ENCODE data around the gene TAF4B. TPM values are rescaled to one million over a fixed set of nuclear protein-coding genes. Genes with fewer than 3 reads are reported as not detected.
"Not testable (repeated sequence)": the region's sequence is repeated elsewhere in the genome, so short reads cannot be mapped to it uniquely, and the experiment has no call there.

The TAF4B gene
- total and polyA plus RNA-seq, 2 donors (not counting 1 experiment from before 2014, with no cell fraction given), result 10.5 to 16.1 TPM

GRCh38 chr18:26436176-26437051, 210.2 kb downstream of the TAF4B start:
- Histone ChIP-seq H2AFZ (ENCODE audit: insufficient read depth, low read depth, low read length, poor library complexity, severe bottlenecking) (no peak overlapping the region), H4K20me1 (ENCODE audit: control insufficient read depth, insufficient read depth, low read length, poor library complexity, severe bottlenecking) (no peaks in the 10 kb centered on the region), H3K79me2 (ENCODE audit: control insufficient read depth, insufficient read depth, low read length) (no peaks in the 10 kb centered on the region), H3K9ac (ENCODE audit: low read length) (no peak overlapping the region), H3K4me1 (ENCODE audit: control insufficient read depth in 2 of 2, insufficient read depth in 2 of 2, low read length in 2 of 2) (peaks cover 0 to 13% of the 10 kb centered on the region in 2 donors), H3K36me3 (replicated peaks in 1 of 2; ENCODE audit: control extremely low read depth in 1 of 2, control insufficient read depth in 1 of 2, extremely low read depth in 1 of 2, insufficient read depth in 2 of 2, low read length in 1 of 2) (no peaks in the 10 kb centered on the region), H3K9me3 (ENCODE audit: control extremely low read depth in 1 of 3, control insufficient read depth in 2 of 3, insufficient read depth in 1 of 3, low read length in 2 of 3) (no peaks in the 10 kb centered on the region), H3K27ac (ENCODE audit: low read length in 2 of 2) (no peak overlapping the region), H3K27me3 (replicated peaks in 1 of 4; ENCODE audit: control extremely low read depth in 1 of 4, control insufficient read depth in 3 of 4, insufficient read depth in 4 of 4, low read length in 3 of 4) (peaks cover 0 to 11% (median 0%) of the 10 kb centered on the region in 4 experiments), H3K4me3 (ENCODE audit: control extremely low read depth in 1 of 5, extremely low read depth in 1 of 5, insufficient read depth in 1 of 5, low read depth in 2 of 5, low read length in 4 of 5) (no peak overlapping the region), H3K4me2 (replicated peaks; ENCODE audit: low read depth, low read length, poor library complexity, severe bottlenecking) (no peak overlapping the region)
- ChIA-PET POLR2A (no interaction called here), CTCF (no interaction called here)
- intact Hi-C loops (cut with micrococcal nuclease), result no loop called here
- peaks cover 7% of the 10 kb centered on the region for H3K4me1 Mint-ChIP-seq
- H3K9me3 Mint-ChIP-seq (ENCODE audit: insufficient read depth), result no peaks in the 10 kb centered on the region
- H3K27ac Mint-ChIP-seq, result no peak overlapping the region
- TF ChIP-seq CTCF (IDR thresholded peaks at IDR 0.05), result no peak
- TF ChIP-seq EZH2 (IDR thresholded peaks at IDR 0.05; ENCODE audit: borderline replicate concordance, insufficient read depth, low read depth, low read length, poor library complexity, severe bottlenecking), result no peak
- no peak overlapping the region for H3K4me3 Mint-ChIP-seq
- ATAC-seq (ENCODE audit: low read depth) (no peak), DNase-seq (no peak)
- WGBS (ENCODE audit: insufficient coverage), result 95% methylated on average over 10 of the region's 11 CpGs
- peaks cover 11% of the 10 kb centered on the region for H3K27me3 Mint-ChIP-seq

- H3K9me3 Mint-ChIP-seq (ENCODE audit: insufficient read depth); DNase-seq; H3K4me3 ChIP-seq (ENCODE audit: control extremely low read depth in 1 of 5, extremely low read depth in 1 of 5, insufficient read depth in 1 of 5, low read depth in 2 of 5, low read length in 4 of 5); intact Hi-C loops (cut with micrococcal nuclease); H3K27ac Mint-ChIP-seq; H4K20me1 ChIP-seq (ENCODE audit: control insufficient read depth, insufficient read depth, low read length, poor library complexity, severe bottlenecking); H3K4me3 Mint-ChIP-seq; POLR2A ChIA-PET; H3K36me3 ChIP-seq (replicated peaks in 1 of 2; ENCODE audit: control extremely low read depth in 1 of 2, control insufficient read depth in 1 of 2, extremely low read depth in 1 of 2, insufficient read depth in 2 of 2, low read length in 1 of 2); H3K9me3 ChIP-seq (ENCODE audit: control extremely low read depth in 1 of 3, control insufficient read depth in 2 of 3, insufficient read depth in 1 of 3, low read length in 2 of 3); H2AFZ ChIP-seq (ENCODE audit: insufficient read depth, low read depth, low read length, poor library complexity, severe bottlenecking); CTCF ChIA-PET; ATAC-seq (ENCODE audit: low read depth); H3K4me2 ChIP-seq (replicated peaks; ENCODE audit: low read depth, low read length, poor library complexity, severe bottlenecking); H3K4me1 Mint-ChIP-seq; H3K27ac ChIP-seq (ENCODE audit: low read length in 2 of 2); H3K9ac ChIP-seq (ENCODE audit: low read length); H3K79me2 ChIP-seq (ENCODE audit: control insufficient read depth, insufficient read depth, low read length): not testable (repeated sequence)
- peaks cover 11% of the 10 kb centered on the region for H3K27me3 Mint-ChIP-seq
- 100% methylated on average over 1 of the region's 3 CpGs for WGBS (ENCODE audit: insufficient coverage)
- Histone ChIP-seq H3K27me3 (replicated peaks in 1 of 4; ENCODE audit: control extremely low read depth in 1 of 4, control insufficient read depth in 3 of 4, insufficient read depth in 4 of 4, low read length in 3 of 4) (peaks cover 0 to 11% (median 0%) of the 10 kb centered on the region in 4 experiments), H3K4me1 (ENCODE audit: control insufficient read depth in 2 of 2, insufficient read depth in 2 of 2, low read length in 2 of 2) (peaks cover 0 to 13% of the 10 kb centered on the region in 2 donors)
Measured at GRCh38 chr18:26437634-26438033, 211.4 kb downstream of the TAF4B start.
